ENCODE data around the gene MACO1.

MACO1 gene

GRCh38 chr1:25487628-25488027 is 56.9 kb downstream of the MACO1 start:
- H3K9ac ChIP-seq = no peak overlapping the region
- peak; percentile 19 for TF ChIP-seq CTCF (IDR thresholded peaks at IDR 0.05)
- H3K9me3 ChIP-seq (ENCODE audit: control insufficient read depth, low read length) = no peaks in the 10 kb centered on the region
- H3K4me2 ChIP-seq (ENCODE audit: low read length) = no peak overlapping the region
- H3K79me2 ChIP-seq = no peaks in the 10 kb centered on the region
- H3K27me3 ChIP-seq (ENCODE audit: control insufficient read depth, insufficient read depth, low read length) = no peaks in the 10 kb centered on the region
- no peak overlapping the region for H3K4me3 ChIP-seq (ENCODE audit: low read depth, low read length)
- no peaks in the 10 kb centered on the region for H3K4me1 ChIP-seq
- H3K27ac ChIP-seq = no peak overlapping the region
- no peaks in the 10 kb centered on the region for H3K36me3 ChIP-seq (ENCODE audit: control insufficient read depth, insufficient read depth, low read length)
- no peak overlapping the region for H2AFZ ChIP-seq

- Histone ChIP-seq H3K36me3 (ENCODE audit: control insufficient read depth, insufficient read depth, low read length) (no peaks in the 10 kb centered on the region), H3K9ac (no peak overlapping the region), H3K27me3 (ENCODE audit: control insufficient read depth, insufficient read depth, low read length) (no peaks in the 10 kb centered on the region), H3K4me3 (ENCODE audit: low read depth, low read length) (no peak overlapping the region), H3K9me3 (ENCODE audit: control insufficient read depth, low read length) (no peaks in the 10 kb centered on the region), H3K79me2 (no peaks in the 10 kb centered on the region), H3K4me1 (no peaks in the 10 kb centered on the region), H3K27ac (no peak overlapping the region), H3K4me2 (ENCODE audit: low read length) (no peak overlapping the region), H2AFZ (no peak overlapping the region)
- TF ChIP-seq CTCF (IDR thresholded peaks at IDR 0.05) = no peak
These were observed 61.6 kb downstream of the MACO1 start for GRCh38 chr1:25492323-25492722.

GRCh38 chr1:25494952-25495351 is 64.3 kb downstream of the MACO1 start:
- no peaks in the 10 kb centered on the region for H3K36me3 ChIP-seq (ENCODE audit: control insufficient read depth, insufficient read depth, low read length)
- no peaks in the 10 kb centered on the region for H3K79me2 ChIP-seq
- H2AFZ ChIP-seq = no peak overlapping the region
- no peak overlapping the region for H3K27ac ChIP-seq
- no peaks in the 10 kb centered on the region for H3K27me3 ChIP-seq (ENCODE audit: control insufficient read depth, insufficient read depth, low read length)
- H3K9me3 ChIP-seq (ENCODE audit: control insufficient read depth, low read length) = no peaks in the 10 kb centered on the region
- TF ChIP-seq CTCF (IDR thresholded peaks at IDR 0.05) = no peak
- H3K4me3 ChIP-seq (ENCODE audit: low read depth, low read length) = no peak overlapping the region
- H3K4me1 ChIP-seq = no peaks in the 10 kb centered on the region
- H3K9ac ChIP-seq = no peak overlapping the region
- no peak overlapping the region for H3K4me2 ChIP-seq (ENCODE audit: low read length)

- H3K4me2 ChIP-seq (ENCODE audit: low read length) = no peak overlapping the region
- H3K27me3 ChIP-seq (ENCODE audit: control insufficient read depth, insufficient read depth, low read length) = no peaks in the 10 kb centered on the region
- H3K27ac ChIP-seq = no peak overlapping the region
- no peak for TF ChIP-seq CTCF (IDR thresholded peaks at IDR 0.05)
- no peak overlapping the region for H2AFZ ChIP-seq
- H3K4me3 ChIP-seq (ENCODE audit: low read depth, low read length) = no peak overlapping the region
- no peaks in the 10 kb centered on the region for H3K36me3 ChIP-seq (ENCODE audit: control insufficient read depth, insufficient read depth, low read length)
- H3K4me1 ChIP-seq = no peaks in the 10 kb centered on the region
- H3K79me2 ChIP-seq = no peaks in the 10 kb centered on the region
- H3K9me3 ChIP-seq (ENCODE audit: control insufficient read depth, low read length) = no peaks in the 10 kb centered on the region
- no peak overlapping the region for H3K9ac ChIP-seq
These were observed 70.0 kb downstream of the MACO1 start for GRCh38 chr1:25500694-25501093.

GRCh38 chr1:25501235-25502058 is 70.8 kb downstream of the MACO1 start:
- H3K4me1 ChIP-seq = no peaks in the 10 kb centered on the region
- H3K9me3 ChIP-seq (ENCODE audit: control insufficient read depth, low read length) = no peaks in the 10 kb centered on the region
- H3K27me3 ChIP-seq (ENCODE audit: control insufficient read depth, insufficient read depth, low read length) = no peaks in the 10 kb centered on the region
- no peak overlapping the region for H3K4me3 ChIP-seq (ENCODE audit: low read depth, low read length)
- no peaks in the 10 kb centered on the region for H3K79me2 ChIP-seq
- TF ChIP-seq CTCF (IDR thresholded peaks at IDR 0.05) = no peak
- no peaks in the 10 kb centered on the region for H3K36me3 ChIP-seq (ENCODE audit: control insufficient read depth, insufficient read depth, low read length)
- no peak overlapping the region for H3K4me2 ChIP-seq (ENCODE audit: low read length)
- H2AFZ ChIP-seq = no peak overlapping the region
- H3K27ac ChIP-seq = no peak overlapping the region
- no peak overlapping the region for H3K9ac ChIP-seq

All from parathyroid adenoma (tissue), 2 donors.